ENCODE measurements around the gene LILRB1. TPM values are rescaled to one million over a fixed set of nuclear protein-coding genes. Genes with fewer than 3 reads are reported as not detected.

Gene LILRB1
- total and polyA plus RNA-seq, 2 donors (not counting 1 experiment from before 2014, with no cell fraction given) = not detected

GRCh38 chr19:54644056-54644455 lies 13.8 kb downstream of the LILRB1 start:
- no peak overlapping the region for H3K9ac ChIP-seq (ENCODE audit: insufficient read depth, low read length)
- H3K4me3 ChIP-seq (replicated peaks in 1 of 4; ENCODE audit: control extremely low read depth in 1 of 4, insufficient read depth in 1 of 4, low read depth in 3 of 4, low read length in 4 of 4) = no peak overlapping the region
- H4K20me1 ChIP-seq (ENCODE audit: control insufficient read depth, extremely low read depth, insufficient read depth, low read length) = no peaks in the 10 kb centered on the region
- H2AFZ ChIP-seq (ENCODE audit: low read length) = no peak overlapping the region
- no peaks in the 10 kb centered on the region for H3K79me2 ChIP-seq (ENCODE audit: control insufficient read depth, insufficient read depth, low read length)
- DNase-seq (ENCODE audit: low read depth in 2 of 2) = no peak
- H3K36me3 ChIP-seq (ENCODE audit: control insufficient read depth, insufficient read depth, low read length) = no peaks in the 10 kb centered on the region
- no peak overlapping the region for H3K4me2 ChIP-seq (ENCODE audit: extremely low read depth, insufficient read depth, low read length)
- no peaks in the 10 kb centered on the region for H3K27me3 ChIP-seq (ENCODE audit: control insufficient read depth, insufficient read depth, low read length)
- H3K4me1 ChIP-seq (ENCODE audit: control insufficient read depth, extremely low read depth, insufficient read depth, low read length) = no peaks in the 10 kb centered on the region
- TF ChIP-seq CTCF (conservative IDR thresholded peaks at IDR 0.05 in 1 of 2, IDR thresholded peaks at IDR 0.05 in 1 of 2; ENCODE audit: low read depth in 1 of 2, low read length in 2 of 2) (no peak), EZH2 (IDR thresholded peaks at IDR 0.05; ENCODE audit: low read length, missing control alignments) (no peak)
- H3K27ac ChIP-seq (ENCODE audit: insufficient read depth, low read length) = no peak overlapping the region
- no peaks in the 10 kb centered on the region for H3K9me3 ChIP-seq (ENCODE audit: control insufficient read depth, insufficient read depth, low read depth, low read length)

GRCh38 chr19:54646331-54646841 lies 16.1 kb downstream of the LILRB1 start:
- Histone ChIP-seq H3K36me3 (ENCODE audit: control insufficient read depth, insufficient read depth, low read length) (no peaks in the 10 kb centered on the region), H3K27me3 (ENCODE audit: control insufficient read depth, insufficient read depth, low read length) (no peaks in the 10 kb centered on the region), H3K79me2 (ENCODE audit: control insufficient read depth, insufficient read depth, low read length) (no peaks in the 10 kb centered on the region), H3K9ac (ENCODE audit: insufficient read depth, low read length) (no peak overlapping the region), H3K9me3 (ENCODE audit: control insufficient read depth, insufficient read depth, low read depth, low read length) (no peaks in the 10 kb centered on the region), H3K4me2 (ENCODE audit: extremely low read depth, insufficient read depth, low read length) (no peak overlapping the region), H4K20me1 (ENCODE audit: control insufficient read depth, extremely low read depth, insufficient read depth, low read length) (no peaks in the 10 kb centered on the region), H2AFZ (ENCODE audit: low read length) (no peak overlapping the region), H3K27ac (ENCODE audit: insufficient read depth, low read length) (no peak overlapping the region), H3K4me1 (ENCODE audit: control insufficient read depth, extremely low read depth, insufficient read depth, low read length) (no peaks in the 10 kb centered on the region), H3K4me3 (replicated peaks in 1 of 4; ENCODE audit: control extremely low read depth in 1 of 4, insufficient read depth in 1 of 4, low read depth in 3 of 4, low read length in 4 of 4) (no peak overlapping the region)
- DNase-seq (ENCODE audit: low read depth in 2 of 2) = no peak
- TF ChIP-seq CTCF (conservative IDR thresholded peaks at IDR 0.05 in 1 of 2, IDR thresholded peaks at IDR 0.05 in 1 of 2; ENCODE audit: low read depth in 1 of 2, low read length in 2 of 2) (no peak), EZH2 (IDR thresholded peaks at IDR 0.05; ENCODE audit: low read length, missing control alignments) (no peak)

- no peaks in the 10 kb centered on the region for H3K36me3 ChIP-seq (ENCODE audit: control insufficient read depth, insufficient read depth, low read length)
- DNase-seq (ENCODE audit: low read depth in 2 of 2) = no peak
Measured at GRCh38 chr19:54648129-54648528, 17.8 kb downstream of the LILRB1 start.

More at GRCh38 chr19:54648129-54648528, 17.8 kb downstream of the LILRB1 start:
- no peaks in the 10 kb centered on the region for H3K9me3 ChIP-seq (ENCODE audit: control insufficient read depth, insufficient read depth, low read depth, low read length)
- H3K79me2 ChIP-seq (ENCODE audit: control insufficient read depth, insufficient read depth, low read length) = no peaks in the 10 kb centered on the region
- no peaks in the 10 kb centered on the region for H4K20me1 ChIP-seq (ENCODE audit: control insufficient read depth, extremely low read depth, insufficient read depth, low read length)
- no peak overlapping the region for H2AFZ ChIP-seq (ENCODE audit: low read length)
- H3K4me3 ChIP-seq (replicated peaks in 1 of 4; ENCODE audit: control extremely low read depth in 1 of 4, insufficient read depth in 1 of 4, low read depth in 3 of 4, low read length in 4 of 4) = no peak overlapping the region
- H3K27ac ChIP-seq (ENCODE audit: insufficient read depth, low read length) = no peak overlapping the region
- no peaks in the 10 kb centered on the region for H3K4me1 ChIP-seq (ENCODE audit: control insufficient read depth, extremely low read depth, insufficient read depth, low read length)
- no peak overlapping the region for H3K9ac ChIP-seq (ENCODE audit: insufficient read depth, low read length)
- TF ChIP-seq CTCF (conservative IDR thresholded peaks at IDR 0.05 in 1 of 2, IDR thresholded peaks at IDR 0.05 in 1 of 2; ENCODE audit: low read depth in 1 of 2, low read length in 2 of 2) = no peak
- no peak for TF ChIP-seq EZH2 (IDR thresholded peaks at IDR 0.05; ENCODE audit: low read length, missing control alignments)
- H3K27me3 ChIP-seq (ENCODE audit: control insufficient read depth, insufficient read depth, low read length) = no peaks in the 10 kb centered on the region
- H3K4me2 ChIP-seq (ENCODE audit: extremely low read depth, insufficient read depth, low read length) = no peak overlapping the region
